H1 (cell line): Measurements from ENCODE around the gene MAPK8IP2.

ENCODE experiments used
- CTCF ChIP-seq, 3 experiments: IDR thresholded peaks; 1 replicate in 2 of 3; 2 replicates in 1 of 3; pipeline versions ENCODE4 v1.5.1 to v1.6.1; 2011; ENCODE audit warnings: low read length in 3 of 3, mild to moderate bottlenecking in 3 of 3, inconsistent platforms in 2 of 3, low read depth in 1 of 3, moderate library complexity in 1 of 3; ENCODE audit not compliant: insufficient read depth in 1 of 3; ENCODE audit errors: control extremely low read depth in 1 of 3
- EZH2 ChIP-seq: fragments of 200-600 bp; sonication (generic); IDR thresholded peaks from 2 replicates; pipeline ENCODE4 v1.7.1; 2012; ENCODE audit warnings: low read depth, mild to moderate bottlenecking, moderate library complexity, low read length, inconsistent platforms; ENCODE audit not compliant: severe bottlenecking
- MAX ChIP-seq: IDR thresholded peaks from 2 replicates; pipeline ENCODE4 v1.6.1; 2012; ENCODE audit warnings: inconsistent platforms

- no peak for TF ChIP-seq CTCF (IDR thresholded peaks at IDR 0.05; ENCODE audit: control extremely low read depth in 1 of 3, insufficient read depth in 1 of 3, low read depth in 1 of 3, low read length in 3 of 3)
- no peak for TF ChIP-seq EZH2
- TF ChIP-seq MAX, result no peak
Measured at GRCh38 chr22:50626850-50627641, 26.5 kb downstream of the MAPK8IP2 start.
